Measurements from ENCODE around the gene MRNIP.
A peak's percentile ranks its signal among the peaks of the same experiment; 100 is the strongest.

The MRNIP gene

DNA sequence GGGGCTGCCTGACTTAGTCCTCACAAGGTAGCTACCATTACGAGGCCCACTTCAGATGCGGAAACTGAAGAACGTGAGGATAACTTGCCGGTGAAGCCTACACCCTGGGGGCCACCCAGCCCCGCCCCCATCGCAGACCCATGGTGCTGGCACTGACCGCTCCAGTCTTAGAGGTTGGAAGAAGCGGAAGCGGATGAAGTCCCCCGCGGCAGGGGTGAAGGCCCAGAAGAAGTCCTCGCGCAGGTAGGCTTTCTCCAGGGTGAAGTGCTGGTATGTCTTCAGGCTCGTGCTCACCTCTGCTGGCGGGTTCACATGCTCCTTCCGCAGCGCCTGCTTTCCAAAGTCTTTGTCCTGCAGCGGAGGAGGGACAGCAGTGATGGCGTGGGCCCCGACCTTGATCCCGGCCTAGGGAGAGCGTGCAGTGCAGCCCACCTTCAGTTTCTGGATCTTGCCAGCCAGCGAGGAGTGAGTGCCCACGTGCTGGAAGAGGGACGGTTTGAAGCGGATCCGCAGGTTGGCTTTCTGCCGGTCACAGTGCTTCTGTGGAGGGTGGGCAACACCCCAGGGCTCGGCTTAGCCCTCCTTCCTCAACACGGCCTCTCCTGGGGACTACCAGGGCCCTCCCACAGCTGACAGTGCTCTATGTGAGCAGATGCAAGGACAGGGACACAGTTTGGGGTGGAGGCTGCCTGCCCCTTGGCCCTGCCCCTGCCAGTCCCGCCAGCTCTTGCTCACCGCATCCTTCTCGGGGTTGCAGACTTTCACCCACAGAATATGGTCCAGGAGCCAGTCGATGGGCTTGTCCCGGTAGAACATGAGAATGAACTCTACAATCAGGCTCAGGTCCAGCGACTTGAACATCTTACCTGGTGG lies 59.6 kb downstream of the MRNIP start:
- no peak for DNase-seq (ENCODE audit: low read depth in 1 of 2, low spot score in 1 of 2)
- no peak overlapping the region for H3K4me3 ChIP-seq (replicated peaks; ENCODE audit: insufficient read depth, low read length)
- TF ChIP-seq CTCF (IDR thresholded peaks at IDR 0.05; ENCODE audit: insufficient read depth, low read length) (no peak), POLR2AphosphoS5 (IDR thresholded peaks at IDR 0.05; ENCODE audit: low read depth) (no peak), GABPA (IDR thresholded peaks at IDR 0.05; ENCODE audit: low read depth) (no peak), SPI1 (IDR thresholded peaks at IDR 0.05; ENCODE audit: borderline replicate concordance, low read depth) (no peak)
- TF ChIP-seq, protein P1, sequence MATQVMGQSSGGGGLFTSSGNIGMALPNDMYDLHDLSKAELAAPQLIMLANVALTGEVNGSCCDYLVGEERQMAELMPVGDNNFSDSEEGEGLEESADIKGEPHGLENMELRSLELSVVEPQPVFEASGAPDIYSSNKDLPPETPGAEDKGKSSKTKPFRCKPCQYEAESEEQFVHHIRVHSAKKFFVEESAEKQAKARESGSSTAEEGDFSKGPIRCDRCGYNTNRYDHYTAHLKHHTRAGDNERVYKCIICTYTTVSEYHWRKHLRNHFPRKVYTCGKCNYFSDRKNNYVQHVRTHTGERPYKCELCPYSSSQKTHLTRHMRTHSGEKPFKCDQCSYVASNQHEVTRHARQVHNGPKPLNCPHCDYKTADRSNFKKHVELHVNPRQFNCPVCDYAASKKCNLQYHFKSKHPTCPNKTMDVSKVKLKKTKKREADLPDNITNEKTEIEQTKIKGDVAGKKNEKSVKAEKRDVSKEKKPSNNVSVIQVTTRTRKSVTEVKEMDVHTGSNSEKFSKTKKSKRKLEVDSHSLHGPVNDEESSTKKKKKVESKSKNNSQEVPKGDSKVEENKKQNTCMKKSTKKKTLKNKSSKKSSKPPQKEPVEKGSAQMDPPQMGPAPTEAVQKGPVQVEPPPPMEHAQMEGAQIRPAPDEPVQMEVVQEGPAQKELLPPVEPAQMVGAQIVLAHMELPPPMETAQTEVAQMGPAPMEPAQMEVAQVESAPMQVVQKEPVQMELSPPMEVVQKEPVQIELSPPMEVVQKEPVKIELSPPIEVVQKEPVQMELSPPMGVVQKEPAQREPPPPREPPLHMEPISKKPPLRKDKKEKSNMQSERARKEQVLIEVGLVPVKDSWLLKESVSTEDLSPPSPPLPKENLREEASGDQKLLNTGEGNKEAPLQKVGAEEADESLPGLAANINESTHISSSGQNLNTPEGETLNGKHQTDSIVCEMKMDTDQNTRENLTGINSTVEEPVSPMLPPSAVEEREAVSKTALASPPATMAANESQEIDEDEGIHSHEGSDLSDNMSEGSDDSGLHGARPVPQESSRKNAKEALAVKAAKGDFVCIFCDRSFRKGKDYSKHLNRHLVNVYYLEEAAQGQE (IDR thresholded peaks at IDR 0.05; ENCODE audit: insufficient replicate concordance, low read depth) = no peak
- H3K27me3 ChIP-seq (ENCODE audit: insufficient read depth, poor library complexity, severe bottlenecking) = no peaks in the 10 kb centered on the region
- H3K27ac ChIP-seq (replicated peaks) = no peak overlapping the region

- no peak overlapping the region for H3K27ac ChIP-seq (replicated peaks)
Observed at GRCh38 chr5:179798144-179798770, 60.4 kb downstream of the MRNIP start.

GRCh38 chr5:179797741-179798140 lies 60.9 kb downstream of the MRNIP start:
- Histone ChIP-seq H3K4me3 (replicated peaks; ENCODE audit: insufficient read depth, low read length) (no peak overlapping the region), H3K27ac (replicated peaks) (no peak overlapping the region), H3K27me3 (ENCODE audit: insufficient read depth, poor library complexity, severe bottlenecking) (no peaks in the 10 kb centered on the region)
- TF ChIP-seq, protein P1 (IDR thresholded peaks at IDR 0.05; ENCODE audit: insufficient replicate concordance, low read depth) = no peak
- TF ChIP-seq POLR2AphosphoS5 (IDR thresholded peaks at IDR 0.05; ENCODE audit: low read depth) (no peak), GABPA (IDR thresholded peaks at IDR 0.05; ENCODE audit: low read depth) (no peak), SPI1 (IDR thresholded peaks at IDR 0.05; ENCODE audit: borderline replicate concordance, low read depth) (no peak), CTCF (IDR thresholded peaks at IDR 0.05; ENCODE audit: insufficient read depth, low read length) (no peak)
- DNase-seq (ENCODE audit: low read depth in 1 of 2, low spot score in 1 of 2) = no peak

More at GRCh38 chr5:179798144-179798770, 60.4 kb downstream of the MRNIP start:
- Histone ChIP-seq H3K27me3 (ENCODE audit: insufficient read depth, poor library complexity, severe bottlenecking) (no peaks in the 10 kb centered on the region), H3K4me3 (replicated peaks; ENCODE audit: insufficient read depth, low read length) (no peak overlapping the region)
- TF ChIP-seq POLR2AphosphoS5 (IDR thresholded peaks at IDR 0.05; ENCODE audit: low read depth) = 0 out of 2 replicates have a peak, but pooled peaks have one; percentile 17
- TF ChIP-seq SPI1 (IDR thresholded peaks at IDR 0.05; ENCODE audit: borderline replicate concordance, low read depth) = no peak
- no peak for DNase-seq (ENCODE audit: low read depth in 1 of 2, low spot score in 1 of 2)

DNA sequence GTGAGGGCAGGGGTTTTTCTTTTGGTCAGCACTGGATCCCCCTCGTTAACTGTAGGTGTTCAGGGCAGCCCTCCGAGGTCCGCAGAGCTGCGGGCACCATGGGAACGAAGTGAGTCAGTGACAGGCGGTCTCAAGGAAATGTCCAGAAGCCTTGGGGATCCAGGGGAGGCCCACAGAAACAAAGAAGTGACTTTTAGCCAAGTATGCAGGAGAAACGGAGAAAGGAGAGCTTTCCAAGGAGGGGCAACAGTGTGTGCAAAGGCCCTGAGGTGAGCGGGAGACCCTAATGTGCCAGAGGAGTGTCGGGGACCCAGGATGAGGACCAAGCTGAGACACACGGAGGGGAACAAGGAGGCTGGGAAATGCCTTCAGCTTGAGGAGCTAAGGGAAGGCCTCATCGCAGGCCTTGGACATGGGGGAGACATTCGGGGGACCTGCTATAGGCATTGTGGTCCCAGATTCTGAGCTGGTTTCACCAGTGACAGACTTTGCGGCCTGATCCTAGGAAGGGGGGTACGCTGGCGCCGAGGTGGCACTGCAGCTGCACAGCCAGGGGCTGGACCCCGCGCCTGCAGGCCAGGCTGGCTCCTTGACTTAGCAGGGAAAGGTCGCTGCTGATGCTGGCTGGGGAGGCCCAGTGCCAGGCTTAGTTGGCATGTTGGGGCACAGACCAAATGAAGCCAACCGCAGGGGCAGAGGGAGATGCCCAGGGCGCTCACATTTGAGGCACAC lies 61.6 kb downstream of the MRNIP start:
- no peak for DNase-seq (ENCODE audit: low read depth in 1 of 2, low spot score in 1 of 2)
- TF ChIP-seq CTCF (IDR thresholded peaks at IDR 0.05; ENCODE audit: insufficient read depth, low read length) = no peak
- peak; percentile 26; the same call in 1 of the 2 replicates for TF ChIP-seq POLR2AphosphoS5 (IDR thresholded peaks at IDR 0.05; ENCODE audit: low read depth)
- Histone ChIP-seq H3K27me3 (ENCODE audit: insufficient read depth, poor library complexity, severe bottlenecking) (no peaks in the 10 kb centered on the region), H3K27ac (replicated peaks) (peak overlapping the region; percentile 64), H3K4me3 (replicated peaks; ENCODE audit: insufficient read depth, low read length) (no peak overlapping the region)

Measured in HL-60 (cell line).